Kidney (tissue), 14 donors: ENCODE results near the gene LRRC8C. TPM values are rescaled to one million over a fixed set of nuclear protein-coding genes. Genes with fewer than 3 reads are reported as not detected.
"Not testable (repeated sequence)": the region's sequence is repeated elsewhere in the genome, so short reads cannot be mapped to it uniquely, and the experiment has no call there.

ENCODE experiments used
- DNase-seq, 5 donors: peaks; one replicate each; pipeline ENCODE4 v3.0.0-alpha.2; 2013 to 2020
- FAIRE-seq: peaks from 2 replicates; lab custom pipeline; 2012; peaks lifted over from hg19 to GRCh38; lab: Jason Lieb, UNC
- H3K27ac ChIP-seq, 2 donors: one replicate each; pipeline ENCODE4 v1.7.0; 2013; ENCODE audit warnings: low read depth in 2 of 2, low read length in 2 of 2, inconsistent platforms in 1 of 2
- H3K27me3 ChIP-seq: one replicate; pipeline ENCODE4 v1.7.1; 2013; ENCODE audit warnings: low read length, inconsistent platforms; ENCODE audit not compliant: control insufficient read depth, insufficient read depth
- H3K36me3 ChIP-seq, 3 donors: one replicate each; pipeline versions ENCODE4 v1.7.0 to v1.7.1; 2013; ENCODE audit warnings: low read length in 3 of 3, control low read depth in 1 of 3, inconsistent platforms in 1 of 3; ENCODE audit not compliant: insufficient read depth in 3 of 3, control insufficient read depth in 2 of 3
- H3K4me1 ChIP-seq, 3 donors: one replicate each; pipeline versions ENCODE4 v1.7.0 to v1.7.1; 2013; ENCODE audit warnings: low read length in 3 of 3, inconsistent platforms in 1 of 3, low read depth in 1 of 3; ENCODE audit not compliant: control insufficient read depth in 2 of 3, insufficient read depth in 2 of 3
- H3K4me3 ChIP-seq, 3 donors: one replicate each; pipeline versions ENCODE4 v1.7.0 to v1.8.1; 2013; ENCODE audit warnings: low read length in 3 of 3, control low read depth in 1 of 3, inconsistent platforms in 1 of 3
- H3K9ac ChIP-seq, 3 donors: one replicate each; pipeline versions ENCODE4 v1.7.0 to v1.7.1; 2013; ENCODE audit warnings: low read length in 3 of 3, control low read depth in 1 of 3, inconsistent platforms in 1 of 3
- H3K9me3 ChIP-seq, 3 donors: one replicate each; pipeline versions ENCODE4 v1.7.0 to v1.7.1; 2013; ENCODE audit warnings: low read length in 3 of 3, control low read depth in 1 of 3, inconsistent platforms in 1 of 3; ENCODE audit not compliant: control insufficient read depth in 2 of 3, insufficient read depth in 1 of 3
- intact Hi-C: fragments of 100-400 bp; cut with DNase I; formaldehyde crosslinking; loops from one replicate; pipeline ENCODE4 v1.11.1; 2022
- polyA plus RNA-seq: library from polyadenylated mRNA; stranded (reverse); fragments of 350-450 nt; fragmentation: Illumina TruSeq; extraction: RNeasy Lipid Tissue Mini Kit (QIAGEN cat#74804); gene quantifications from one replicate; pipeline ENCODE4 v1.2.3, GENCODE V29; 2014; ENCODE audit warnings: low read depth, low replicate concordance; ENCODE audit not compliant: insufficient read depth
- total RNA-seq: library from RNA; stranded (reverse); fragmentation: NEBNext Ultra II Directional; extraction: Animal tissue kit (Norgen Biotek cat#: 25700); gene quantifications from one replicate; pipeline ENCODE4 v1.2.1, GENCODE V29; 2021
- TF ChIP-seq, protein P1 (sequence below): IDR thresholded peaks from 3 replicates; pipeline ENCODE4 v1.5.1; 2012; ENCODE audit warnings: mild to moderate bottlenecking, moderate library complexity, borderline replicate concordance; ENCODE audit not compliant: insufficient read depth; ENCODE audit errors: extremely low read depth
- donor health status: control.
- donor health status: control.
- donor health status: control.
- donor health status: control.
- donor health status: control.
- donor health status: DM: yes; HTN: yes; CAD: no.
- donor health status: Normal renal cell carcinoma (clear cell type).

The LRRC8C gene
- total and polyA plus RNA-seq, 2 donors from 2014 or later, result 2.6 to 12.7 TPM

DNA sequence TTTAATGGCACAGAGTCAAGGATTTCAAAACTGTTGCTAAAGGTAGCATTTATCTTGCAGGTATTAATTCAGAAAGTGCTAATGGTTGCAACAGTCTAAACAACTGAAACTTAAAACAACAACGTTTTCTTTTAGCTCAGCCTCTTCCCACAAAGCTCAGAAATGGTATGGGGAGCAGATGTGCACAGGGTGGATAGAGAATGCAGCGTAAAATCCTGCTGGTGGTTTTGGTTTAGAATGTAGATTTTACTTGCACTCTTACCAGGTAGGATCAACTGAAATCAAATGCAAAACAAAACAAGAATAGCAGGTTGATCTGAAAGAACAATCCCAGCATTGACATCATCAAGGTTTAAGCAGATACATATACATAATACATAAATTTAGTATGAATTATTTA, 3.8 kb upstream of the LRRC8C start:
- no peak for FAIRE-seq

GRCh38 chr1:89629600-89629999, 3.3 kb upstream of the LRRC8C start:
- H3K36me3 ChIP-seq, H3K9me3 ChIP-seq, FAIRE-seq, DNase-seq, H3K27ac ChIP-seq, H3K4me1 ChIP-seq, intact Hi-C loops, H3K27me3 ChIP-seq, H3K9ac ChIP-seq, H3K4me3 ChIP-seq: not testable (repeated sequence)

More for the DNA sequence above, 3.8 kb upstream of the LRRC8C start:
- H3K27ac ChIP-seq, result no peak overlapping the region
- H3K36me3 ChIP-seq, result no peaks in the 10 kb centered on the region
- no peak overlapping the region for H3K9ac ChIP-seq
- no peaks in the 10 kb centered on the region for H3K27me3 ChIP-seq
- H3K4me1 ChIP-seq, result peaks cover 0 to 8% (median 3%) of the 10 kb centered on the region in 3 donors
- intact Hi-C loops, result no loop called here
- H3K9me3 ChIP-seq, result no peaks in the 10 kb centered on the region
- TF ChIP-seq, protein P1, sequence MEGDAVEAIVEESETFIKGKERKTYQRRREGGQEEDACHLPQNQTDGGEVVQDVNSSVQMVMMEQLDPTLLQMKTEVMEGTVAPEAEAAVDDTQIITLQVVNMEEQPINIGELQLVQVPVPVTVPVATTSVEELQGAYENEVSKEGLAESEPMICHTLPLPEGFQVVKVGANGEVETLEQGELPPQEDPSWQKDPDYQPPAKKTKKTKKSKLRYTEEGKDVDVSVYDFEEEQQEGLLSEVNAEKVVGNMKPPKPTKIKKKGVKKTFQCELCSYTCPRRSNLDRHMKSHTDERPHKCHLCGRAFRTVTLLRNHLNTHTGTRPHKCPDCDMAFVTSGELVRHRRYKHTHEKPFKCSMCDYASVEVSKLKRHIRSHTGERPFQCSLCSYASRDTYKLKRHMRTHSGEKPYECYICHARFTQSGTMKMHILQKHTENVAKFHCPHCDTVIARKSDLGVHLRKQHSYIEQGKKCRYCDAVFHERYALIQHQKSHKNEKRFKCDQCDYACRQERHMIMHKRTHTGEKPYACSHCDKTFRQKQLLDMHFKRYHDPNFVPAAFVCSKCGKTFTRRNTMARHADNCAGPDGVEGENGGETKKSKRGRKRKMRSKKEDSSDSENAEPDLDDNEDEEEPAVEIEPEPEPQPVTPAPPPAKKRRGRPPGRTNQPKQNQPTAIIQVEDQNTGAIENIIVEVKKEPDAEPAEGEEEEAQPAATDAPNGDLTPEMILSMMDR, result no peak
- H3K4me3 ChIP-seq, result no peak overlapping the region
- no peak for DNase-seq

GRCh38 chr1:89630048-89630447, 2.9 kb upstream of the LRRC8C start:
- Histone ChIP-seq H3K4me1 (peaks cover 0 to 8% (median 3%) of the 10 kb centered on the region in 3 donors), H3K9me3 (no peaks in the 10 kb centered on the region), H3K27me3 (no peaks in the 10 kb centered on the region), H3K4me3 (no peak overlapping the region), H3K9ac (no peak overlapping the region), H3K36me3 (no peaks in the 10 kb centered on the region), H3K27ac (no peak overlapping the region)
- FAIRE-seq (no peak), DNase-seq (no peak)
- intact Hi-C loops, result loop anchor here (5.0 kb wide), 1 partner anchor 132 kb away; no protein-coding TSS in a partner anchor
- TF ChIP-seq, protein P1, result no peak

DNA sequence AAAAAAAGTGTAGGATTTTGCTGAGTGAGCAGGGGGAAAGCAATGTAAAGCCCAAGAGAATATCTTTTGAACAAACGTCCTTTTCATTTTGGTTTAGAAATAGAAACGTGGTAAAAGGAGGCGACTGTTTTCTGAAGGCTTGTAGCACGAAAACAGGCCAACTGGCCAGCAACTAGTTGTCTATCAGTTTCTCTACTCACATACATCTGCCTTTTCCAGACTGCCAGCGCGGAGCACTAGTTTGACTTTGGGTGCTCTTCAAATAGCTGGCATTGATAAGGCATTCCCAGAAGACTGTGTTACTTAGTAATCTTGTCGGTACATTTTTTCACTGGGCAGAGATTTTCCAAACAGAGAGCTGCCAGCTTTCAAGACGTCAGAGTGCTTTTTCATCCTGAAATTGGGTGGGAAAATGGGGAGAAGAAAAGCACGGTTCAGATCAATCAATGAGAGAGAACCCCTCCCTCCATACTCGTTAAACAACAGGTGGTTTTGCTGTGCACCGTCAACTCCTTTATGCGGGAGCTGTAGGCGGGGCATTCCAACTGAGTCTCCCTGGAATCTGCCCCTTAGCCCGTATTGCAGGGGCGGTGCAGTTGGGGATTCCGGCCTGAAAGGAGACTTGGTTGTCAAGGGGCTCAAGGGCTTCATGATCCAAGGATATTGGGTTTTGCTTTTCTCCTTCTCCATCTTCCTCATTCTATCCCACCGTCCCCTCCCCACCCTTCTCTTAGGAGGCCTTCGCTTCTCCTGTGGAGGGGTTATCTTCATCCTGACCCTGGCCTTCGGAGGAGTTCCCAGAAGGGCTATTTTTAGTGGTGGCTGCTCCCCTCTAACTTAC, 884 bp upstream of the LRRC8C start:
- DNase-seq (peak in 4 of 5 donors; percentile 45 to 64 (median 59)), FAIRE-seq (no peak)
- intact Hi-C loops, result loop anchor here (5.0 kb wide), 1 partner anchor 130 kb away; no protein-coding TSS in a partner anchor
- H3K9me3 ChIP-seq, result no peaks in the 10 kb centered on the region
- peak overlapping the region; percentile 0 to 78 (median 61) for H3K9ac ChIP-seq
- H3K4me3 ChIP-seq, result peak overlapping the region; percentile 63 to 74 (median 68)
- TF ChIP-seq, protein P1, result no peak
- H3K27ac ChIP-seq, result peak overlapping the region; percentile 74 to 89
- no peaks in the 10 kb centered on the region for H3K36me3 ChIP-seq
- H3K27me3 ChIP-seq, result no peaks in the 10 kb centered on the region
- H3K4me1 ChIP-seq, result peaks cover 0 to 8% (median 0%) of the 10 kb centered on the region in 3 donors
